RWPE1 (cell line): ENCODE measurements around the gene ARL15.

Experiments used
- CTCF ChIA-PET: fragments of 350-600 bp; sonication (Branson Sonifier 250); formaldehyde crosslinking; extraction: SDS; loops from one replicate; lab custom pipeline; 2021; lab: Yijun Ruan, JAX
- POLR2A ChIA-PET: fragments of 400-600 bp; formaldehyde crosslinking; extraction: SDS; loops from one replicate; lab custom pipeline; 2020; ENCODE audit warnings: antibody characterized with exemption; ENCODE audit not compliant: low non-redundant PET; lab: Yijun Ruan, JAX
- DNase-seq: peaks from one replicate; pipeline ENCODE4 v3.0.0; 2012; ENCODE audit warnings: low spot score
- H3K27ac ChIP-seq: fragments of 450-650 bp; 2 replicates; pipeline ENCODE4 v1.5.1; 2017
- TF ChIP-seq, protein P1 (sequence below): fragments of 450-650 bp; conservative IDR thresholded peaks from 2 replicates; pipeline ENCODE4 v1.5.1; 2017; ENCODE audit warnings: low read depth, mild to moderate bottlenecking

ARL15 gene

DNA sequence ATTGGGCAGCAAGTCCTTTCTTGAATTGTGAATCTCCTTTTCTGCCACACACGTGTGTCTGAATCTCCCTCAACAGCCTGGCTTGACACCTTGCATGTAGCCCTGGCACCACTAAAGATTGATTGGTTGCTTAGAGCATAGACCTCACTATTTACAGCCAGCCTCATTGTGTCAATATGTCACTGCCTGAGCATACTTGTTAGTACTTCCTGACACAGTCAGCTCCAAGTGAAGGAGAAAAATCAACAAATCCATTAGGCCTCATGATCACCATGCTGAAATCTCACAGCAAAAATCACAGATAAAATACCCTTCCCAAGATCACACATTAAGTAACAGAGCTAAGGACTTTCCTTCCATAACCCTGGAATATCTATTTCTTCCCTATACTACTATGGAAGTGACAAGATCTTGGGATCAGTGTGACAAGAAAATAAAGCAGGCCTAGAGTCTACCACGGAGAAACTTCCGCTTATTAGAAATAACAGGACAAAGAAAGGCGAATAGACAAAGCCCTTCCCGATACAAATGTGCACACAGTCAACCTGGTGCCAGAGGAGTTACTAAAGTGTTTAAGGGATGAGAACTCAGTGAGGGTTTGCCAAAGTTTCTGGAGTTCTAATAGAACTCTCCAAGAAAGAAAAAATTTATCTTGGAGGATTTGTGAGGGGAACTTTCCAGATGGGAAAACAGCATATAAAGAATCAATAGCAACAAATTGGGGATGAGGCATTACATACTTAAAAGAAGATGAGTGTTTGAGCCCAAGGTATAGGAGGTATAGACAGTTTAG lies 5.6 kb upstream of the ARL15 start:
- TF ChIP-seq, protein P1, sequence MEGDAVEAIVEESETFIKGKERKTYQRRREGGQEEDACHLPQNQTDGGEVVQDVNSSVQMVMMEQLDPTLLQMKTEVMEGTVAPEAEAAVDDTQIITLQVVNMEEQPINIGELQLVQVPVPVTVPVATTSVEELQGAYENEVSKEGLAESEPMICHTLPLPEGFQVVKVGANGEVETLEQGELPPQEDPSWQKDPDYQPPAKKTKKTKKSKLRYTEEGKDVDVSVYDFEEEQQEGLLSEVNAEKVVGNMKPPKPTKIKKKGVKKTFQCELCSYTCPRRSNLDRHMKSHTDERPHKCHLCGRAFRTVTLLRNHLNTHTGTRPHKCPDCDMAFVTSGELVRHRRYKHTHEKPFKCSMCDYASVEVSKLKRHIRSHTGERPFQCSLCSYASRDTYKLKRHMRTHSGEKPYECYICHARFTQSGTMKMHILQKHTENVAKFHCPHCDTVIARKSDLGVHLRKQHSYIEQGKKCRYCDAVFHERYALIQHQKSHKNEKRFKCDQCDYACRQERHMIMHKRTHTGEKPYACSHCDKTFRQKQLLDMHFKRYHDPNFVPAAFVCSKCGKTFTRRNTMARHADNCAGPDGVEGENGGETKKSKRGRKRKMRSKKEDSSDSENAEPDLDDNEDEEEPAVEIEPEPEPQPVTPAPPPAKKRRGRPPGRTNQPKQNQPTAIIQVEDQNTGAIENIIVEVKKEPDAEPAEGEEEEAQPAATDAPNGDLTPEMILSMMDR = no peak
- no peak overlapping the region for H3K27ac ChIP-seq
- POLR2A ChIA-PET = no interaction called here
- CTCF ChIA-PET = interaction anchor here (0.6 to 0.9 kb wide), 2 partner anchors 14 to 551 kb away, joined by 3 read pairs; no protein-coding TSS in a partner anchor
- no peak for DNase-seq

DNA sequence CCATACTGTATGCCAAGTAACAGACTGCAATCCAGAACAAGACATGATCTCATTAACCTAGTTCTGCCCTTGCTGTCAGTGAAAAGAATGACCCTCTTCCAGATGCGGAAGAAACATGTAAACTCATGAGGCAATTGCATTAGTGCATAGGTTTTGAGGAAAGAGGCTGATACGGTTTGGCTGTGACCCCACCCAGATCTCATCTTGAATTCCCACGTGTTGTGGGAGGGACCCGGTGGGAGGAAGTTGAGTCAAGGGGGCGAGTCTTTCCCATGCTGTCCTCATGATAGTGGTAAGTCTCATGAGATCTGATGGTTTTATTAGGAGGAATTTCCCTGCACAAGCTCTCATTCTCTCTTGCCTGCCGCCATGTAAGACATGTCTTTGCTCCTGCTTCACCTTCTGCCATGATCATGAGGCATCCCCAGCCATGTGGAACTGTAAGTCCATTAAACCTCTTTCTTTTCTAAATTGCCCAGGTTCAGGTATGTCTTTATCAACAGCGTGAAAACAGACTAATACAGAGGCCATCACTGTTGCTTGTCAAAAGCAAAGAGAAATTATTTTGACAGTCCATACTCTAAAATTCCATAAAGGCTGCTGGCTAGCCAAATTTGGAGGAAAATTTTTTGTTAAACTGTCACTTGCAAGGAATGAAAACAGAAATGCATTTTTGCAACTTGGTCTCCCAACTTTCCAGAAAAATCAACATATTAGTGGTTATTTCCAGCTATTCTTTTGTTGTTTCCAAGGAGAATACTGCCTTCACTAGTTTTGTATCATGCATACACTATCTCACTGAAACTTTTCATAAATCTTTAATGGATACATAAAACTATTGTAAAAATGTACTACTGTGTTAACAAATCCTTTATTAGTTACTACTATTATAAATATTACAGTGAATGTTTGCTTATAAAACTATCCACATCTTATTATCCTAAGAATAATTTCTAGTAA lies 3.2 kb upstream of the ARL15 start:
- TF ChIP-seq, protein P1 = no peak
- no peak for DNase-seq
- H3K27ac ChIP-seq = no peak overlapping the region
- ChIA-PET CTCF (interaction anchor here (1.0 kb wide), 1 partner anchor 106 kb away, joined by 4 read pairs; no protein-coding TSS in a partner anchor), POLR2A (no interaction called here)

DNA sequence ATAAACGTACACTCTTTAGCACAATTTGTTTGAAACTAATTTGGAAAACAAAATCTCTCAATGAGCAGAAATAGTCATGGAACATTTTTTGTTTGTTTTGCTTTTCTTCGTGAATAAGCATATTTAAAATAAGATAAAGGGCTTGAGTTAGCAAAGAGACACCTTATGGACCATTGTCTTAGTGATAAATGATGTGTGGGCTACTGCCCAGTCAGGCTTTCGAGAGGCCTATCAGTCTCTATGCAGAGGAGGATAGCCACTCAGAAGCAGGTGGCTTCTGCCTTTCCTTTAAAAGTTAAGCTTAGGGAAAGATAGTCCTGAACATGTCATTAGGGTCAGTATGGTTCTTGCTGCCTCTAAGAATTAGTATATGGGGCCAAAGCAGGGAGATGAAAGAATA lies 2.1 kb upstream of the ARL15 start:
- no peak for DNase-seq
- POLR2A ChIA-PET = interaction anchor here (1.1 kb wide), 1 partner anchor 107 kb away, joined by 3 read pairs; no protein-coding TSS in a partner anchor
- CTCF ChIA-PET = interaction anchor here (0.6 to 2.8 kb wide), 11 partner anchors 13 to 1505 kb away, joined by 3 to 16 read pairs (median 4); no protein-coding TSS in a partner anchor
- TF ChIP-seq, protein P1 = no peak
- no peak overlapping the region for H3K27ac ChIP-seq

DNA sequence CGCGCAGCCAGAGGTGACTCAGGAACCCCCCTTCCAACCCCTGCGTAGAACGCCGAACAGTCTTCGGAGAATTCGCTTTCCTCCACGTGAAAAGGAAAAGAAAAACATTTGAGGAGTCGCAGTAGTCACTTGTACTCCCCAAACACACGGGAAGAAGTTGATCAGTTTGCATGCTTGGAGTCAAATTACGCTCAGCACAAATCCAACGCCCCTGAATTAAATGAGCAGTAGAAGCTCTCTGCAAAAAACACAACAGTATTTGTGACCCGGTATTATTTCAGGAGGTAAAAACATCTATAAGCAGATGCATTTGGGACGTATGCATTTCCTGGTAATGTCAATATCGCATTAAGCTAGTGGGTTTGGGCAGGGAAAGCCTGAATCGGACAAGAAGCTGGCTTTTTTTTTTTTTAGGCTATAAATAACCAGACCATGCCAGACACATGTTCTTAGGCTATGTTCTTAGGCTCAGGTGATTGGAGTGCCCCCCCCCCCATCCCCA lies 854 bp upstream of the ARL15 start:
- CTCF ChIA-PET = interaction anchor here (0.6 to 2.8 kb wide), 13 partner anchors 11 to 893 kb away, joined by 3 to 16 read pairs (median 4); no protein-coding TSS in a partner anchor
- TF ChIP-seq, protein P1 = no peak
- peak; percentile 34 for DNase-seq
- peak overlapping the region; percentile 88 for H3K27ac ChIP-seq
- POLR2A ChIA-PET = interaction anchor here (0.6 to 1.1 kb wide), 2 partner anchors 108 to 178 kb away, joined by 3 to 4 read pairs; no protein-coding TSS in a partner anchor

DNA sequence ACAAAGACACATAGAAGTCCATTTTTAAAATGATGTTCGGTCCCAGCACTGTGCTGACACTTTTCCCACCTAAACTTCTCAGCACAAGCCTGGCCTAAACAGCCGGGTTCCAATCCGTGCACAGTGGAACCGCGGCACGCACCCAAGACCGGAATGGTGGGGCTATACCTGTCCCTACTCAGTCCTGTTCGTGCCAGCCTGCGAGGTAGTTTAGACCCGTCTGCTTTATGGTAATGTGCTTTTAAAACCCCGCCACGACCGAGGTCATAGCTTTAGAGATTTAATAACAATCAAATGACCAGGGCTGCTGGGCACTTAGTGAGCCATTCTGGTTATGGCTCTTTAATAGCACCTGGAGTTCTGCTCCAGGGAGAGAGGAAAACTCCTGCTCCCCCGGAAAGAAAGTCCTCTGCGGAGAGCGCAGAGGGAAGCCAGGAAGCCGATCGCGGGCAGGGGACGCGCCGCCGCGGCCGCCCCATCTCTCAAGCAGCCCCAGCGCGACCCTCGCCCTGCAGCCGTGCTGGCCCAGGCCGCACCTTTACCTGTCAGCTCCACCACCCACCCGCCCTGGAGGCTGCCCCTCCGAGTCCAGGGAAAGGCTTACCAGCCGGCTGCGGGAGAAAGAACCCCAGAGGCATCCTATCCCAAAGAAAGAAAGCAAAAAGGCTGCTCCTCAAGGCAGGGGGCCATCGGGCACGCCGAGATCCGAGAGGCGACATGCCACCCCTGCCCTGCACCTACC lies 511 bp downstream of the ARL15 start:
- ChIA-PET POLR2A (interaction anchor here (0.6 to 1.0 kb wide), 5 partner anchors 11 to 1112 kb away, joined by 3 to 9 read pairs (median 5); no protein-coding TSS in a partner anchor), CTCF (interaction anchor here (0.5 to 2.8 kb wide), 11 partner anchors 16 to 1016 kb away, joined by 3 to 16 read pairs (median 4); no protein-coding TSS in a partner anchor)
- peak; percentile 76 for DNase-seq
- TF ChIP-seq, protein P1 = no peak
- H3K27ac ChIP-seq = peak overlapping the region; percentile 88
